ENCODE results near the gene NEK5.
"Not testable (repeated sequence)": the region's sequence is repeated elsewhere in the genome, so short reads cannot be mapped to it uniquely, and the experiment has no call there.

NEK5 gene

DNA sequence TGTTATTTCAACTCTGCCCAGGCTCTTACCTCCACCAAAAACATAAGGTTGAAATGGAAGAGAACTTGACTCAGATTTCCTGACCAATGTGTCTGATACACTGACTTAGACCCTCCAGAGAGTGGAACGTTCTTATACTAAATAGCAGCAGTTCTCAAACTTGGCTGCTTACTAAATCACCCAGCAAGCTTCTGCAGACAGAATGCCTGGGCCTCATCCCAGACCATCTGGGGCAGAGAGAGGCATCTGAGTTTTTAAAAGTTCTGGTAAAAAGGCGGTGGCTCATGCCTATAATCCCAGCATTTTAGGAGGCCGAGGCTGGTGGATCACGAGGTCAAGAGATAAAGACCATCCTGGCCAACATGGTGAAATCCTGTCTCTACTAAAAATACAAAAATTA lies 46.3 kb downstream of the NEK5 start (continued):
- TF ChIP-seq, protein P1, sequence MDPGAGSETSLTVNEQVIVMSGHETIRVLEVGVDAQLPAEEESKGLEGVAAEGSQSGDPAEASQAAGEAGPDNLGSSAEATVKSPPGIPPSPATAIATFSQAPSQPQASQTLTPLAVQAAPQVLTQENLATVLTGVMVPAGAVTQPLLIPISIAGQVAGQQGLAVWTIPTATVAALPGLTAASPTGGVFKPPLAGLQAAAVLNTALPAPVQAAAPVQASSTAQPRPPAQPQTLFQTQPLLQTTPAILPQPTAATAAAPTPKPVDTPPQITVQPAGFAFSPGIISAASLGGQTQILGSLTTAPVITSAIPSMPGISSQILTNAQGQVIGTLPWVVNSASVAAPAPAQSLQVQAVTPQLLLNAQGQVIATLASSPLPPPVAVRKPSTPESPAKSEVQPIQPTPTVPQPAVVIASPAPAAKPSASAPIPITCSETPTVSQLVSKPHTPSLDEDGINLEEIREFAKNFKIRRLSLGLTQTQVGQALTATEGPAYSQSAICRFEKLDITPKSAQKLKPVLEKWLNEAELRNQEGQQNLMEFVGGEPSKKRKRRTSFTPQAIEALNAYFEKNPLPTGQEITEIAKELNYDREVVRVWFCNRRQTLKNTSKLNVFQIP (CRISPR knock-in tag; IDR thresholded peaks at IDR 0.05; ENCODE audit: borderline replicate concordance, low read depth) = no peak

DNA sequence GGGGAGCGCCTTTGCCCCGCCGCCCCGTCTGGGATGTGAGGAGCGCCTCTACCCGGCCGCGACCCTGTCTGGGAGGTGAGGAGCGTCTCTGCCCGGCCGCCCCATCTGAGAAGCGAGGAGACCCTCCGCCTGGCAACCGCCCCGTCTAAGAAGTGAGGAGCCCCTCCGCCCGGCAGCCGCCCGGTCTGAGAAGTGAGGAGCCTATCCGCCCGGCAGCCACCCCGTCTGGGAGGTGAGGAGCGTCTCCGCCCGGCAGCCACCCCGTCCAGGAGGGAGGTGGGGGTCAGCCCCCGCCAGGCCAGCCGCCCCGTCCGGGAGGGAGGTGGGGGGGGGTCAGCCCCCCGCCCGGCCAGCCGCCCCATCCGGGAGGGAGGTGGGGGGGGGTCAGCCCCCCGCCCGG lies 49.0 kb downstream of the NEK5 start:
- not testable (repeated sequence) for ATAC-seq

DNA sequence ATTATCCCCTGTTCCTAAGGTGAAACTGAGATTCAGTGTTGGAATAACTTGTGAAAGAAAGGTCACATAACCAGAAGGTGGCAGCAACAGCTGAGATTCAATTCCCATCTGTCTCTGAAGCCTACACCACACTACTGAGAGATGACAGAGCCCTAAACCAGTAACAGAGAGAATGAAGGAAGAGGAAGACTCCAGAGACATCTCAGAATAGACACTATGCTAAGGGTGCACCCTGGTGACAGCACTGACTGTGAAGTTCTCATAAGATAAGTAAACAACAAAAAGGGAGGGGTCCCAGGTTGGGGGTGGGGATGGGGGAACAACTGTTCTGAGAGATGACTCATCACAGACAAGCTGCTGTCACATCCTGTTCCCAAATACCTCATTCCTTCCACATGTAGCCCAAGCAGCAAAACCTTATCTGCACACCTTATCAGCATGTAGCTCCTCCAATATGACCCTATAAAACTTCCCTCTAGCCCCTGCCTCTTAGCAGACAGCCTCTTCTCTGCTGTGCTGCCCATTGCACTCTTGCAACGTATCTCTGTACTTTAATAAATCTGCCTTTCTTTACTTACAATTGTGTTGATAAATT lies 57.8 kb downstream of the NEK5 start:
- no peak for TF ChIP-seq GLIS3 (CRISPR knock-in tag; IDR thresholded peaks at IDR 0.05)
- TF ChIP-seq, protein P2, sequence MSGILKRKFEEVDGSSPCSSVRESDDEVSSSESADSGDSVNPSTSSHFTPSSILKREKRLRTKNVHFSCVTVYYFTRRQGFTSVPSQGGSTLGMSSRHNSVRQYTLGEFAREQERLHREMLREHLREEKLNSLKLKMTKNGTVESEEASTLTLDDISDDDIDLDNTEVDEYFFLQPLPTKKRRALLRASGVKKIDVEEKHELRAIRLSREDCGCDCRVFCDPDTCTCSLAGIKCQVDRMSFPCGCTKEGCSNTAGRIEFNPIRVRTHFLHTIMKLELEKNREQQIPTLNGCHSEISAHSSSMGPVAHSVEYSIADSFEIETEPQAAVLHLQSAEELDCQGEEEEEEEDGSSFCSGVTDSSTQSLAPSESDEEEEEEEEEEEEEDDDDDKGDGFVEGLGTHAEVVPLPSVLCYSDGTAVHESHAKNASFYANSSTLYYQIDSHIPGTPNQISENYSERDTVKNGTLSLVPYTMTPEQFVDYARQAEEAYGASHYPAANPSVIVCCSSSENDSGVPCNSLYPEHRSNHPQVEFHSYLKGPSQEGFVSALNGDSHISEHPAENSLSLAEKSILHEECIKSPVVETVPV (CRISPR knock-in tag; IDR thresholded peaks at IDR 0.05) = no peak
- TF ChIP-seq, protein P1 (CRISPR knock-in tag; IDR thresholded peaks at IDR 0.05; ENCODE audit: borderline replicate concordance, low read depth) = no peak

DNA sequence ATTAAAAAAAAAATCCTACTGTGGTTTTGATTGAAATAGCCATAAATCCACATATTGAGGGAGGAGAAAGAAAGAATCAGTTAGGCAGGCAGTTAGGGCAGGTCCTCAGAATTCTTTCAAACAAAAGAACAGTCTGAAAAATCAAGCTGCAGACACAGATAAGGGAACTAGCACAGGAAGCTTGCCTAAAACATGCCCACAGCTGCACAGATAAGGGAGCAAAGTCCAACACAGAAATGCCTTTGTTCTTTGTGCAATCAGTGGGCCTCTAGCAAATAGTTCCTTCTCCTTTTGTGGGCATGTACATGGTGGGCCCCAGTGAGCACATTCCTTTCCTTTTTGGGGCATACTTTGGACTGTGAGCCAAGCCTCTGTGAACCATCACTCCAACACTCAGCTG lies 61.6 kb downstream of the NEK5 start:
- no peak for ATAC-seq
- TF ChIP-seq TOX (CRISPR knock-in tag; IDR thresholded peaks at IDR 0.05; ENCODE audit: borderline replicate concordance) (no peak), ESRRG (CRISPR knock-in tag; IDR thresholded peaks at IDR 0.05) (no peak), OSR1 (CRISPR knock-in tag; IDR thresholded peaks at IDR 0.05) (no peak), ZC3H10 (CRISPR knock-in tag; IDR thresholded peaks at IDR 0.05) (no peak)
- TF ChIP-seq, protein P3, sequence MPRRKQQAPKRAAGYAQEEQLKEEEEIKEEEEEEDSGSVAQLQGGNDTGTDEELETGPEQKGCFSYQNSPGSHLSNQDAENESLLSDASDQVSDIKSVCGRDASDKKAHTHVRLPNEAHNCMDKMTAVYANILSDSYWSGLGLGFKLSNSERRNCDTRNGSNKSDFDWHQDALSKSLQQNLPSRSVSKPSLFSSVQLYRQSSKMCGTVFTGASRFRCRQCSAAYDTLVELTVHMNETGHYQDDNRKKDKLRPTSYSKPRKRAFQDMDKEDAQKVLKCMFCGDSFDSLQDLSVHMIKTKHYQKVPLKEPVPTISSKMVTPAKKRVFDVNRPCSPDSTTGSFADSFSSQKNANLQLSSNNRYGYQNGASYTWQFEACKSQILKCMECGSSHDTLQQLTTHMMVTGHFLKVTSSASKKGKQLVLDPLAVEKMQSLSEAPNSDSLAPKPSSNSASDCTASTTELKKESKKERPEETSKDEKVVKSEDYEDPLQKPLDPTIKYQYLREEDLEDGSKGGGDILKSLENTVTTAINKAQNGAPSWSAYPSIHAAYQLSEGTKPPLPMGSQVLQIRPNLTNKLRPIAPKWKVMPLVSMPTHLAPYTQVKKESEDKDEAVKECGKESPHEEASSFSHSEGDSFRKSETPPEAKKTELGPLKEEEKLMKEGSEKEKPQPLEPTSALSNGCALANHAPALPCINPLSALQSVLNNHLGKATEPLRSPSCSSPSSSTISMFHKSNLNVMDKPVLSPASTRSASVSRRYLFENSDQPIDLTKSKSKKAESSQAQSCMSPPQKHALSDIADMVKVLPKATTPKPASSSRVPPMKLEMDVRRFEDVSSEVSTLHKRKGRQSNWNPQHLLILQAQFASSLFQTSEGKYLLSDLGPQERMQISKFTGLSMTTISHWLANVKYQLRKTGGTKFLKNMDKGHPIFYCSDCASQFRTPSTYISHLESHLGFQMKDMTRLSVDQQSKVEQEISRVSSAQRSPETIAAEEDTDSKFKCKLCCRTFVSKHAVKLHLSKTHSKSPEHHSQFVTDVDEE (CRISPR knock-in tag; IDR thresholded peaks at IDR 0.05) = no peak
- TF ChIP-seq, protein P2 (CRISPR knock-in tag; IDR thresholded peaks at IDR 0.05) = no peak

More for the DNA sequence above, 57.8 kb downstream of the NEK5 start:
- peak; percentile 69 for ATAC-seq

DNA sequence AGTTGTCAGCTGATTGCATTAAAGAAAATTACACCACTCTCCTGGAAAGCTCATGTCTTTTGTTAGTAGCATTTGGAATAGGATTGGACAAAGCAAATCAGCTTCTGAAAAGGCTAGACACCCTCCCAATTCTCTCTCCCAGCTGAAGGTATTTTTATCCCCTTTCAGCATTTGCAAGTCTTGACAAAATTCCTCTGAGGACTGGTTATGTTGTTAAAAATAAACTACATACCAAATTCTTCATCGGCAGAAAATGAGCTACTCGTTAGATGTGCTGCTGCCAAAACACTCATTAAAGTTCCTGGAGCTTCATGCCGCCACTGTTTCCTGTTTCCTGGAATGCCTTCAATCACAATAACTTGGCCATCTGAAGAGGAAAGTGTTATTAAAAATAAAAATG lies 67.3 kb downstream of the NEK5 start:
- no peak for TF ChIP-seq ESRRG (CRISPR knock-in tag; IDR thresholded peaks at IDR 0.05)
- peak; percentile 53 for TF ChIP-seq ISL1 (CRISPR knock-in tag; IDR thresholded peaks at IDR 0.05)
- no peak for TF ChIP-seq RARB (CRISPR knock-in tag; IDR thresholded peaks at IDR 0.05)
- TF ChIP-seq ZFP30 (CRISPR knock-in tag; IDR thresholded peaks at IDR 0.05) = no peak
- peak; percentile 46; the same call in 2 of the 3 replicates for ATAC-seq

DNA sequence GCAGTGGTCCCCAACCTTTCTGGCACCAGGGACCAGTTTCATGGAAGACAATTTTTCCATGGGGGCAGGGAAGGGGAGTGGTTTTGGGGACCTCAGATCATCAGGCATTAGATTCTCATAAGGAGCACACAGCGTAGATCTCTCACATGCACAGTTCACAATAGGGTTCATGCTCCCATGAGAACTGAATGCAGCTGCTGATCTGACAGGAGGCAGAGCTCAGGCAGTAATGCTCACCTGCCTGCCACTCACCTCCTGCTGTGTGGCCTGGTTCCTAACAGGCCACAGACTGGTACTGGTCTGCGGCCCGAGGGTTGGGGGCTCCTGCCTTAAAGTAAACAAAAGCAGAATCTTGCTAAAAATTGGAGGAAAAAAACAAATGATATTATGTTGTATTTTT lies 67.8 kb downstream of the NEK5 start:
- not testable (repeated sequence) for ATAC-seq

DNA sequence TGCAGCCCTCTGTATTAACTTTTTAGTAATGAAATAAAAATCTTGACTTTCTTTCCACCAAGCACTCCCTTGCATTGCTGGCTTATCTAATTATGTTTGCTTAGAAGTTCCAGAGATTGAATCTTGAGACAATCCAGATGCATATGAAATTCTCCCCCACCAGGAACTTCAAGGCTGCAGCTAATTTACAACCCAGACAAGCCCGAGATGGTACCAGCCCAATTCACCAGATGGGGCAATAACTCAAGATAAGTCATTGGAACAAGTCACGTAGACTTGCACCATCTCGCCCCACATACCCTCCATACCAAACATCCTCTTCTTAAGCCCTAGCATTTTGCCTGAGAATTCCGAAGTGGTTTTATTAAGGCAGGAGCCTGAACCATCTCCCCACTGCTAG lies 75.4 kb downstream of the NEK5 start:
- ATAC-seq = no peak; the same call in 2 of the 3 replicates
- TF ChIP-seq ZFP3 (CRISPR knock-in tag; IDR thresholded peaks at IDR 0.05) (0 out of 2 replicates have a peak, but pooled peaks have one; percentile 21), CSDC2 (CRISPR knock-in tag; IDR thresholded peaks at IDR 0.05) (no peak), ZFP30 (CRISPR knock-in tag; IDR thresholded peaks at IDR 0.05) (no peak), GLIS3 (CRISPR knock-in tag; IDR thresholded peaks at IDR 0.05) (peak; percentile 91; the same call in 1 of the 2 replicates), RARB (CRISPR knock-in tag; IDR thresholded peaks at IDR 0.05) (no peak), ARNTL (CRISPR knock-in tag; IDR thresholded peaks at IDR 0.05; ENCODE audit: borderline replicate concordance, low read depth) (no peak), TCF4 (CRISPR knock-in tag; IDR thresholded peaks at IDR 0.05; ENCODE audit: borderline replicate concordance) (peak; percentile 84), ISL1 (CRISPR knock-in tag; IDR thresholded peaks at IDR 0.05) (peak; percentile 91), ESRRG (CRISPR knock-in tag; IDR thresholded peaks at IDR 0.05) (peak; percentile 49; the same call in 1 of the 2 replicates)
- TF ChIP-seq, protein P4, sequence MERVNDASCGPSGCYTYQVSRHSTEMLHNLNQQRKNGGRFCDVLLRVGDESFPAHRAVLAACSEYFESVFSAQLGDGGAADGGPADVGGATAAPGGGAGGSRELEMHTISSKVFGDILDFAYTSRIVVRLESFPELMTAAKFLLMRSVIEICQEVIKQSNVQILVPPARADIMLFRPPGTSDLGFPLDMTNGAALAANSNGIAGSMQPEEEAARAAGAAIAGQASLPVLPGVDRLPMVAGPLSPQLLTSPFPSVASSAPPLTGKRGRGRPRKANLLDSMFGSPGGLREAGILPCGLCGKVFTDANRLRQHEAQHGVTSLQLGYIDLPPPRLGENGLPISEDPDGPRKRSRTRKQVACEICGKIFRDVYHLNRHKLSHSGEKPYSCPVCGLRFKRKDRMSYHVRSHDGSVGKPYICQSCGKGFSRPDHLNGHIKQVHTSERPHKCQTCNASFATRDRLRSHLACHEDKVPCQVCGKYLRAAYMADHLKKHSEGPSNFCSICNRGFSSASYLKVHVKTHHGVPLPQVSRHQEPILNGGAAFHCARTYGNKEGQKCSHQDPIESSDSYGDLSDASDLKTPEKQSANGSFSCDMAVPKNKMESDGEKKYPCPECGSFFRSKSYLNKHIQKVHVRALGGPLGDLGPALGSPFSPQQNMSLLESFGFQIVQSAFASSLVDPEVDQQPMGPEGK (CRISPR knock-in tag; IDR thresholded peaks at IDR 0.05; ENCODE audit: borderline replicate concordance) = no peak
- TF ChIP-seq, protein P2 (CRISPR knock-in tag; IDR thresholded peaks at IDR 0.05) = 0 out of 2 replicates have a peak, but pooled peaks have one; percentile 58

Measured in SK-N-SH treated with all-trans-retinoic acid at 6 μM for 48 hours (cell line).